HG03280 (cell line): ENCODE data around the gene FAM241A.
"Not testable (repeated sequence)": the region's sequence is repeated elsewhere in the genome, so short reads cannot be mapped to it uniquely, and the experiment has no call there.

Source experiments
- ATAC-seq: cut with Tn5 transposase; IDR thresholded peaks from one replicate; pipeline ENCODE4 v1.9.1; 2021; ENCODE audit warnings: mild to moderate bottlenecking, moderate library complexity; ENCODE audit not compliant: unreplicated experiment

FAM241A gene

GRCh38 chr4:112172180-112172579, 26.9 kb downstream of the FAM241A start:
- no peak for ATAC-seq

- no peak for ATAC-seq
Observed at GRCh38 chr4:112173593-112174558, 28.6 kb downstream of the FAM241A start.

GRCh38 chr4:112175840-112176239, 30.6 kb downstream of the FAM241A start:
- no peak for ATAC-seq

GRCh38 chr4:112176596-112176995, 31.3 kb downstream of the FAM241A start:
- ATAC-seq: no peak

- not testable (repeated sequence) for ATAC-seq
Observed at GRCh38 chr4:112178741-112179140, 33.5 kb downstream of the FAM241A start.

GRCh38 chr4:112181358-112182000, 36.2 kb downstream of the FAM241A start:
- no peak for ATAC-seq

GRCh38 chr4:112182604-112183003, 37.4 kb downstream of the FAM241A start:
- ATAC-seq: no peak

GRCh38 chr4:112183252-112183651, 38.0 kb downstream of the FAM241A start:
- ATAC-seq: no peak

- no peak for ATAC-seq
Observed at GRCh38 chr4:112184438-112184837, 39.2 kb downstream of the FAM241A start.

GRCh38 chr4:112185334-112185733, 40.1 kb downstream of the FAM241A start:
- ATAC-seq: peak; percentile 70

- ATAC-seq: no peak
Observed at GRCh38 chr4:112185740-112186670, 40.8 kb downstream of the FAM241A start.

GRCh38 chr4:112189754-112190153, 44.5 kb downstream of the FAM241A start:
- ATAC-seq: no peak

- no peak for ATAC-seq
Observed at GRCh38 chr4:112190684-112191083, 45.4 kb downstream of the FAM241A start.

GRCh38 chr4:112196461-112196860, 51.2 kb downstream of the FAM241A start:
- ATAC-seq: no peak

GRCh38 chr4:112199041-112199440, 53.8 kb downstream of the FAM241A start:
- no peak for ATAC-seq

GRCh38 chr4:112201915-112202505, 56.8 kb downstream of the FAM241A start:
- ATAC-seq: peak; percentile 37

- ATAC-seq: no peak
Observed at GRCh38 chr4:112203593-112203992, 58.3 kb downstream of the FAM241A start.

GRCh38 chr4:112206431-112206830, 61.2 kb downstream of the FAM241A start:
- ATAC-seq: no peak

- ATAC-seq: not testable (repeated sequence)
Observed at GRCh38 chr4:112208137-112209095, 63.2 kb downstream of the FAM241A start.
